A549 (cell line): ENCODE measurements around the gene ACAD11. TPM values are rescaled to one million over a fixed set of nuclear protein-coding genes. Genes with fewer than 3 reads are reported as not detected.

Experiments used
- ATAC-seq, 2 experiments: fragments of 200-7000 bp in 1 of 2; fragments of >200 bp in 1 of 2; cut with Nextera tagmentation in 1 of 2; cut with Tn5 transposase in 1 of 2; 3 replicates each; pipeline versions ENCODE4 v1.8.0 to v1.9.1; 2018 to 2020; ENCODE audit warnings: mild to moderate bottlenecking in 1 of 2, moderate library complexity in 1 of 2
- CTCF ChIA-PET: fragments of 300-600 bp; sonication (Branson Sonifier 250); formaldehyde crosslinking; extraction: SDS; loops from one replicate; lab custom pipeline; 2021; ENCODE audit warnings: antibody characterized with exemption, inconsistent platforms; lab: Yijun Ruan, JAX
- POLR2A ChIA-PET: fragments of 350-600 bp; formaldehyde crosslinking; extraction: SDS; loops from one replicate; lab custom pipeline; 2021; ENCODE audit warnings: antibody characterized with exemption, inconsistent platforms; lab: Yijun Ruan, JAX
- DNase-seq, 2 experiments: peaks; one replicate each; pipeline versions ENCODE4 v3.0.0 to v3.0.0-alpha.2; 2011 to 2016; ENCODE audit warnings: low read depth in 1 of 2, low spot score in 1 of 2
- FAIRE-seq: peaks from 2 replicates; lab custom pipeline; 2011; peaks lifted over from hg19 to GRCh38; lab: Jason Lieb, UNC
- H3K27ac ChIP-seq, 2 experiments: fragments of >200 bp; sonication (Bioruptor Twin); formaldehyde crosslinking; 3 replicates each; pipeline ENCODE4 v1.5.1; 2016 to 2017
- H3K4me1 ChIP-seq: fragments of >200 bp; sonication (Bioruptor Twin); formaldehyde crosslinking; 3 replicates; pipeline ENCODE4 v1.6.1; 2016
- H3K4me2 ChIP-seq: fragments of >200 bp; sonication (Bioruptor Twin); formaldehyde crosslinking; 3 replicates; pipeline ENCODE4 v1.6.1; 2016
- H3K4me3 ChIP-seq: fragments of >200 bp; sonication (Bioruptor Twin); formaldehyde crosslinking; 3 replicates; pipeline ENCODE4 v1.5.1; 2016
- H3K9me3 ChIP-seq: fragments of >200 bp; sonication (Bioruptor Twin); formaldehyde crosslinking; 3 replicates; pipeline ENCODE4 v1.6.1; 2016
- BHLHE40 ChIP-seq: IDR thresholded peaks from 2 replicates; pipeline ENCODE4 v1.6.1; 2012; ENCODE audit warnings: low read depth, low read length, inconsistent platforms
- CBX8 ChIP-seq: fragments of 200-600 bp; sonication (generic); IDR thresholded peaks from 2 replicates; pipeline ENCODE4 v1.6.1; 2016
- CHD2 ChIP-seq: fragments of 150-350 bp; IDR thresholded peaks from 2 replicates; pipeline ENCODE4 v1.6.1; 2014; ENCODE audit warnings: low read length; ENCODE audit not compliant: partially characterized antibody
- CTCF ChIP-seq: fragments of >200 bp; sonication (Bioruptor Twin); formaldehyde crosslinking; IDR thresholded peaks from 3 replicates; pipeline ENCODE4 v1.5.1; 2016
- EHF ChIP-seq: fragments of 250-450 bp; sonication (Bioruptor Pico); IDR thresholded peaks from 2 replicates; pipeline ENCODE4 v1.5.0; 2020; ENCODE audit warnings: mild to moderate bottlenecking
- ESRRA ChIP-seq: fragments of 150-350 bp; IDR thresholded peaks from 2 replicates; pipeline ENCODE4 v1.6.1; 2014; ENCODE audit warnings: mild to moderate bottlenecking, low read length, borderline replicate concordance
- FOSB ChIP-seq: fragments of 250-450 bp; sonication (Bioruptor Pico); IDR thresholded peaks from 2 replicates; pipeline ENCODE4 v1.5.0; 2020; ENCODE audit warnings: mild to moderate bottlenecking, moderate library complexity
- FOXS1 ChIP-seq: fragments of 250-450 bp; sonication (Bioruptor Pico); IDR thresholded peaks from 2 replicates; pipeline ENCODE4 v1.5.0; 2020; ENCODE audit warnings: mild to moderate bottlenecking, moderate library complexity
- HMGXB4 ChIP-seq: fragments of 250-450 bp; sonication (Bioruptor Pico); IDR thresholded peaks from 2 replicates; pipeline ENCODE4 v1.5.0; 2021; ENCODE audit warnings: mild to moderate bottlenecking, moderate library complexity, borderline replicate concordance
- HOXB13 ChIP-seq: fragments of 250-450 bp; sonication (Bioruptor Pico); IDR thresholded peaks from 2 replicates; pipeline ENCODE4 v1.5.0; 2020; ENCODE audit warnings: low read depth, mild to moderate bottlenecking, moderate library complexity
- HOXB5 ChIP-seq: fragments of 250-450 bp; sonication (Bioruptor Pico); IDR thresholded peaks from 2 replicates; pipeline ENCODE4 v1.5.0; 2020; ENCODE audit warnings: mild to moderate bottlenecking, moderate library complexity
- JUN ChIP-seq, 2 experiments: fragments of >200 bp; sonication (Bioruptor Twin); formaldehyde crosslinking; IDR thresholded peaks; 2 replicates in 1 of 2; 3 replicates in 1 of 2; pipeline ENCODE4 v1.6.1; 2016 to 2017
- KDM1A ChIP-seq: fragments of 200-600 bp; sonication (generic); IDR thresholded peaks from 2 replicates; pipeline ENCODE4 v1.6.1; 2016; ENCODE audit warnings: low read depth, mild to moderate bottlenecking
- KDM5A ChIP-seq: fragments of 200-600 bp; sonication (generic); IDR thresholded peaks from 2 replicates; pipeline ENCODE4 v1.6.1; 2016; ENCODE audit warnings: antibody characterized with exemption, mild to moderate bottlenecking
- MAFK ChIP-seq: fragments of 450-650 bp; IDR thresholded peaks from 2 replicates; pipeline ENCODE4 v1.6.1; 2014; ENCODE audit not compliant: partially characterized antibody
- MAZ ChIP-seq: fragments of 150-350 bp; IDR thresholded peaks from 2 replicates; pipeline ENCODE4 v1.6.1; 2014; ENCODE audit warnings: antibody characterized with exemption, low read depth, low read length, borderline replicate concordance
- POLR2AphosphoS2 ChIP-seq: conservative IDR thresholded peaks from 2 replicates; pipeline ENCODE4 v1.6.1; 2012; ENCODE audit warnings: low read length, improper control_type of control experiment, inconsistent platforms
- RCOR1 ChIP-seq: fragments of 150-350 bp; IDR thresholded peaks from 2 replicates; pipeline ENCODE4 v1.6.1; 2014; ENCODE audit warnings: antibody characterized with exemption, low read length, low read depth
- SMC3 ChIP-seq: fragments of >200 bp; sonication (Bioruptor Twin); formaldehyde crosslinking; IDR thresholded peaks from 3 replicates; pipeline ENCODE4 v1.6.1; 2018; ENCODE audit warnings: inconsistent platforms
- SREBF2 ChIP-seq: fragments of 450-650 bp; IDR thresholded peaks from 2 replicates; pipeline ENCODE4 v1.6.1; 2014; ENCODE audit warnings: mild to moderate bottlenecking, moderate library complexity
- USF2 ChIP-seq: fragments of 450-650 bp; IDR thresholded peaks from 2 replicates; pipeline ENCODE4 v1.6.1; 2014; ENCODE audit warnings: antibody characterized with exemption
- ZC3H11A ChIP-seq: fragments of 450-650 bp; IDR thresholded peaks from 2 replicates; pipeline ENCODE4 v1.6.1; 2014; ENCODE audit warnings: antibody characterized with exemption, mild to moderate bottlenecking
- ZNF302 ChIP-seq: fragments of 250-450 bp; sonication (Bioruptor Pico); IDR thresholded peaks from 2 replicates; pipeline ENCODE4 v1.9.0; 2021; ENCODE audit warnings: inconsistent platforms, mild to moderate bottlenecking, moderate library complexity
- WGBS: methylation state at CpG from one replicate; pipeline ENCODE4 v1.1.6; 2017; ENCODE audit errors: missing lambda C conversion rate; 5-methylcytosine and 5-hydroxymethylcytosine counted together
- polyA plus RNA-seq, 4 experiments: library from polyadenylated mRNA; depleted of rRNA in 3 of 4; stranded (reverse); fragments of >200 nt; fragmentation: RNase III in 1 of 4; extraction: RNeasy Plus Mini Kit Qiagen cat#74134 plus additional on column Dnase treatment in 1 of 4; gene quantifications; 2 replicates in 3 of 4; 3 replicates in 1 of 4; pipeline ENCODE4 v1.2.3, GENCODE V29; 2011 to 2017
- TF ChIP-seq, protein P1 (sequence below): fragments of 150-350 bp; IDR thresholded peaks from 2 replicates; pipeline ENCODE4 v1.6.1; 2014; ENCODE audit warnings: low read depth, mild to moderate bottlenecking, low read length
- TF ChIP-seq, protein P2 (sequence below): fragments of >200 bp; sonication (Bioruptor Twin); formaldehyde crosslinking; IDR thresholded peaks from 2 replicates; pipeline ENCODE4 v1.6.1; 2016

ACAD11 gene
- polyA plus RNA-seq, 2 of the 4 experiments (the other 2 are of a cell fraction) = 10.3 to 19.2 TPM

- TF ChIP-seq CTCF = no peak
- TF ChIP-seq, all 56 proteins: peak for 0
Measured at GRCh38 chr3:132569580-132569979, 90.0 kb downstream of the ACAD11 start (continued).

DNA sequence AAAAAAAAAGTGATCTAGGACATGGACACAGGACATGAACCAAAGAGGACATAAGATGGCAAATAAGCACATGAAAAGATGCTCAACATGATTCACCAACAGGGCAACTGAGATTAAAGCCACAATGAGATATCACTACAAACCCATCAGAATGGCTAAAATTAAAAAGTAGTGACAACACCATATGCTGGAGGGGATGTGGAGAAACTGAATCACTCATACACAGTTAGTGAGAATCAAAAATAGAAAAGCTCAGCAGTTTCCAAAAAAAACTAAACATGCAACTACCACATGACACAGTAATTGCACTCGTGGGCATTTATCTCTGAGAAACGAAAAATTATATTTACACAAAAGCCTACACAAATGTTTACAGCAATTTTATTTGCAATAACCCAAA, 90.5 kb downstream of the ACAD11 start:
- no peaks in the 10 kb centered on the region for H3K4me1 ChIP-seq
- ATAC-seq = no peak
- 49% methylated on average over 2 of the region's 2 CpGs for WGBS
- no peak for FAIRE-seq
- TF ChIP-seq SREBF2 = no peak
- TF ChIP-seq MAFK = peak; percentile 26
- ChIA-PET CTCF (no interaction called here), POLR2A (no interaction called here)
- peaks cover 5% of the 10 kb centered on the region; the same call in 1 of the 3 replicates for H3K9me3 ChIP-seq
- DNase-seq = no peak
- no peak overlapping the region for H3K4me3 ChIP-seq
- H3K27ac ChIP-seq = no peak overlapping the region
- H3K4me2 ChIP-seq = no peak overlapping the region

DNA sequence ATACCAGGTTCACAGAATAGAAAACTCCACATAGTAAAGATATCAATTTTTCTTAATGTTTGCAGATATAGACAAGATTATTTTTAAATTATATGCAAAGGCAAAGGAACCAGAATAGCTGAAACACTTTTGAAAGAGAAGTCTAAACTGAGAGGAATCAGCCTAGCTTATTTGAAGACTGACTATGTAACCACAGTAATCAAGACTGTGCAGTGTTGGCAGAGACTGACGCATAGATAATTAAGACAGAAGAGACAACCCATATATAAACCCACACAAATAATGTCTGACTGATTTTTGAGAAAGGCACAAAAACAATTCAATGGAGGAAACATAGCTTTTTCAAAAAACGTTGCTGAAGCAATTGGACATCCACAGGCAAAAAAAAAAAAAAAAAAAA, 91.2 kb downstream of the ACAD11 start:
- POLR2A ChIA-PET = no interaction called here
- DNase-seq (no peak), ATAC-seq (no peak), FAIRE-seq (no peak)
- Histone ChIP-seq H3K9me3 (peaks cover 5% of the 10 kb centered on the region; the same call in 1 of the 3 replicates), H3K4me3 (no peak overlapping the region), H3K4me2 (no peak overlapping the region), H3K4me1 (no peaks in the 10 kb centered on the region), H3K27ac (no peak overlapping the region)
- no peak for TF ChIP-seq POLR2AphosphoS2
- TF ChIP-seq ZC3H11A = no peak
- TF ChIP-seq, protein P1, sequence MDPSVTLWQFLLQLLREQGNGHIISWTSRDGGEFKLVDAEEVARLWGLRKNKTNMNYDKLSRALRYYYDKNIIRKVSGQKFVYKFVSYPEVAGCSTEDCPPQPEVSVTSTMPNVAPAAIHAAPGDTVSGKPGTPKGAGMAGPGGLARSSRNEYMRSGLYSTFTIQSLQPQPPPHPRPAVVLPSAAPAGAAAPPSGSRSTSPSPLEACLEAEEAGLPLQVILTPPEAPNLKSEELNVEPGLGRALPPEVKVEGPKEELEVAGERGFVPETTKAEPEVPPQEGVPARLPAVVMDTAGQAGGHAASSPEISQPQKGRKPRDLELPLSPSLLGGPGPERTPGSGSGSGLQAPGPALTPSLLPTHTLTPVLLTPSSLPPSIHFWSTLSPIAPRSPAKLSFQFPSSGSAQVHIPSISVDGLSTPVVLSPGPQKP = no peak
- no peak for TF ChIP-seq ESRRA
- TF ChIP-seq RCOR1 = no peak
- no peak for TF ChIP-seq FOSB
- TF ChIP-seq FOXS1 (CRISPR knock-in tag) = no peak
- whole genome bisulfite sequencing = 60% methylated on average over 2 of the region's 2 CpGs
- CTCF ChIA-PET = interaction anchor here (0.6 kb wide), 1 partner anchor 32 kb away, joined by 3 read pairs; no protein-coding TSS in a partner anchor

DNA sequence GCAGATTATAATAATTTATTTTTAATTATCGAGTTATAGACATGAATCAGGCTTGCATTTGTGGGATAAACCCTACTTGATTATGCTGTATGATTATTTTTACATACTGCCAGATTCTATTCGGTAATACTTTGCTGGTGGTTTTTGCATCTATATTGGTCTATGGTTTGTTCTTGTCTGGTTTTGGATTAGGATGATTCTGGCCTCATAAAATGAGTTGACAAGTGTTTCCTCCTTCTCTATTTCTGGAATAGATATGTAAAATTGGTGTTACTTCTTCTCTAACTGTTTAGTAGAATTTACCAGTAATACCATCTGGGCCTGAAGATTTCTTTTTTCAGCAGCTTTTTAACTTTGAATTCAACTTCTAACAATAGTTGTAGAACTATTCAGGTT, 95.5 kb downstream of the ACAD11 start:
- no peak for TF ChIP-seq BHLHE40
- TF ChIP-seq SMC3 = no peak
- TF ChIP-seq USF2 = no peak
- no peak for TF ChIP-seq CHD2
- no peak for TF ChIP-seq MAZ
- TF ChIP-seq HOXB5 (CRISPR knock-in tag) = no peak
- no peak for TF ChIP-seq RCOR1
- TF ChIP-seq EHF = no peak
- no peak for TF ChIP-seq KDM1A
- TF ChIP-seq CBX8 = no peak
- TF ChIP-seq JUN (IDR thresholded peaks at IDR 0.05) = no peak
- no peak for TF ChIP-seq HMGXB4
- TF ChIP-seq KDM5A = no peak
- TF ChIP-seq, protein P2, sequence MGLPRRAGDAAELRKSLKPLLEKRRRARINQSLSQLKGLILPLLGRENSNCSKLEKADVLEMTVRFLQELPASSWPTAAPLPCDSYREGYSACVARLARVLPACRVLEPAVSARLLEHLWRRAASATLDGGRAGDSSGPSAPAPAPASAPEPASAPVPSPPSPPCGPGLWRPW = no peak
- TF ChIP-seq MAFK = no peak
- no peak for TF ChIP-seq ZNF302
- TF ChIP-seq HOXB13 (CRISPR knock-in tag) = no peak
- ChIA-PET POLR2A (no interaction called here), CTCF (no interaction called here)
- Histone ChIP-seq H3K4me2 (no peak overlapping the region), H3K27ac (no peak overlapping the region), H3K9me3 (no peaks in the 10 kb centered on the region), H3K4me1 (no peaks in the 10 kb centered on the region), H3K4me3 (no peak overlapping the region)
- DNase-seq (no peak), FAIRE-seq (no peak), ATAC-seq (no peak)
- 77% methylated on average over 2 of the region's 2 CpGs for WGBS
